Osteoblast (primary cell): ENCODE measurements around the gene SERTM2. TPM values are rescaled to one million over a fixed set of nuclear protein-coding genes. Genes with fewer than 3 reads are reported as not detected.

Experiments used
- DNase-seq: peaks from one replicate; pipeline ENCODE4 v3.0.0; 2011; ENCODE audit warnings: low spot score, mixed read lengths; ENCODE audit not compliant: insufficient read length; ENCODE audit errors: missing footprints
- H2AFZ ChIP-seq: 2 replicates; pipeline ENCODE4 v1.6.0; 2011; ENCODE audit warnings: mild to moderate bottlenecking, low read length
- H3K27ac ChIP-seq: 2 replicates; pipeline ENCODE4 v1.5.1; 2011; ENCODE audit warnings: mild to moderate bottlenecking, low read depth, low read length, moderate library complexity
- H3K27me3 ChIP-seq: 2 replicates; pipeline ENCODE4 v1.6.0; 2012; ENCODE audit warnings: mild to moderate bottlenecking, control low read depth, inconsistent platforms, low read length, moderate library complexity; ENCODE audit not compliant: insufficient read depth
- H3K36me3 ChIP-seq: 2 replicates; pipeline ENCODE4 v1.5.1; 2011; ENCODE audit warnings: mild to moderate bottlenecking, low read length, control low read depth, moderate library complexity; ENCODE audit not compliant: insufficient read depth
- H3K4me1 ChIP-seq: 2 replicates; pipeline ENCODE4 v1.5.1; 2011; ENCODE audit warnings: mild to moderate bottlenecking, low read length, control low read depth, moderate library complexity; ENCODE audit not compliant: insufficient read depth
- H3K4me2 ChIP-seq: 2 replicates; pipeline ENCODE4 v1.6.0; 2011; ENCODE audit warnings: mild to moderate bottlenecking, low read length; ENCODE audit not compliant: insufficient read depth
- H3K4me3 ChIP-seq: fragments of 200-600 bp; sonication (generic); 3 replicates; pipeline ENCODE4 v1.5.1; 2012; ENCODE audit warnings: mild to moderate bottlenecking, low read length, inconsistent platforms; ENCODE audit not compliant: insufficient read depth
- H3K79me2 ChIP-seq: 2 replicates; pipeline ENCODE4 v1.6.0; 2012; ENCODE audit warnings: mild to moderate bottlenecking, low read length, control low read depth, inconsistent platforms; ENCODE audit not compliant: insufficient read depth
- H3K9me3 ChIP-seq: 2 replicates; pipeline ENCODE4 v1.5.1; 2011; ENCODE audit warnings: low read depth, low read length, control low read depth
- H4K20me1 ChIP-seq: 2 replicates; pipeline ENCODE4 v1.6.0; 2012; ENCODE audit warnings: mild to moderate bottlenecking, low read length, control low read depth; ENCODE audit not compliant: insufficient read depth
- CTCF ChIP-seq: IDR thresholded peaks from 2 replicates; pipeline ENCODE4 v1.5.1; 2011; ENCODE audit warnings: mild to moderate bottlenecking, low read depth, low read length, moderate library complexity; ENCODE audit errors: extremely low read depth
- total RNA-seq: library from RNA; depleted of rRNA; stranded (reverse); fragments of >200 nt; gene quantifications from 2 replicates; pipeline ENCODE4 v1.2.3, GENCODE V29; 2012

SERTM2 gene
- total RNA-seq, 1 donor: not detected

DNA sequence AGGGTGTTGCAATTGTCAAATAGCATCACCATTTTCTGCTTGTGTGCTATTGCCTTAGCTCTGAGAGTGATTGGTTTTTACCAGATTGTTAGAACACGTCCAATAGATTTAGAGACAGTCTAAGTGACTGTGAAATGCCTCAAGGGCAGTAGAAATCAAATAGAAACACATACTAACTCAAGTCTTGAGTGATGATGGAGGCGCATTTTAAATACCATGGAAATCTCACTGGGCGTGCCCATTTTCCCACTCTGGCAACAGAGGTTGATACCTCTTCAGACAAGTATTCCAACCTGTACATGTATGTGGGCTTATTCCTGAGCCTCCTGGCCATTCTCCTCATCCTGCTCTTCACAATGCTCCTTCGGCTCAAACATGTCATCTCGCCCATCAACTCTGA is 7.2 kb downstream of the SERTM2 start:
- H3K27me3 ChIP-seq: peaks cover 14% of the 10 kb centered on the region
- no peak for TF ChIP-seq CTCF
- no peaks in the 10 kb centered on the region for H3K4me1 ChIP-seq
- H4K20me1 ChIP-seq: no peaks in the 10 kb centered on the region
- no peaks in the 10 kb centered on the region for H3K36me3 ChIP-seq
- no peak overlapping the region for H3K4me3 ChIP-seq
- no peak for DNase-seq
- no peak overlapping the region for H3K4me2 ChIP-seq
- H3K27ac ChIP-seq: no peak overlapping the region
- H2AFZ ChIP-seq: no peak overlapping the region
- H3K79me2 ChIP-seq: no peaks in the 10 kb centered on the region
- no peaks in the 10 kb centered on the region for H3K9me3 ChIP-seq

- no peak for TF ChIP-seq CTCF
- Histone ChIP-seq H4K20me1 (no peaks in the 10 kb centered on the region), H3K4me2 (no peak overlapping the region), H3K27me3 (peaks cover 14% of the 10 kb centered on the region), H3K4me3 (no peak overlapping the region), H3K4me1 (no peaks in the 10 kb centered on the region), H3K79me2 (no peaks in the 10 kb centered on the region), H2AFZ (no peak overlapping the region), H3K27ac (no peak overlapping the region), H3K9me3 (no peaks in the 10 kb centered on the region), H3K36me3 (no peaks in the 10 kb centered on the region)
- DNase-seq: no peak
These were observed 7.8 kb downstream of the SERTM2 start for GRCh38 chrX:111519215-111519614.

DNA sequence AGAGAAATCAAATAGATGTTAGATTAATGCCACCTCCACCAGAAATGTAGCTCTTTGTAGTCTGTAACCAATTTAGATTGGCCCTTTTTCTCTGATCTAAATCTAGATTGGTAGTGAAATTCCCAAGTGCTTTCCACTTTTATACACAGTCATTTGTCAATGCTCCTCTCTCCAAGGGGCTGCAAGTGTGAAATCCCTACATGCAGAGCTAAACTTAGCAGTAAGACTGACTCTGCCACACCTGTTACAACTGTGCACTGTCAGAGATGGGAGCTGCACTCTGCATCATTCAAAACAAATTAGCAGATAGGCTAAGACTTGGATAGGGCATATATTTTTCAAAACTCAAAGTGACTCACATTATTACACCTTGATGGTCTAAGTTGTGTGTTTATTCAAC is 9.1 kb downstream of the SERTM2 start:
- Histone ChIP-seq H3K4me1 (no peaks in the 10 kb centered on the region), H3K27me3 (peaks cover 14% of the 10 kb centered on the region)

DNA sequence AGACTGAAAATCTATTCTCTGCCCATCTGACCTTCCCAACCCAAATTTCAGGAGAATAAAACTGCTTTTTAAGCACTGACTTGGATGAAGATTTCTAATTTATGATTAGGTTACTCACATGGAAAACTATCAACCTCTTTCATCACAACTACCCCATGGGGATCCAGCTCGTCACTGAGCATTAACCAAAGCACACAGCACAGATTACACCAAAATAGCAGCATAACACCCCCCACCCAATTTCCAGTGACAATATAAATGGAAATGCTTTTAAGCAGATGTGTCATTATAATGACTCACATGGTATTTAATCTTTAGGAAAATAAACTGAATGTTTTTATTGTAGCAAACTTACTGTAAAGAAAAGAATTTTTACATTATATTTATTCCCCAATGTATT is 9.7 kb downstream of the SERTM2 start:
- no peak for DNase-seq
- peaks cover 14% of the 10 kb centered on the region for H3K27me3 ChIP-seq
- no peaks in the 10 kb centered on the region for H3K79me2 ChIP-seq
- TF ChIP-seq CTCF: no peak
- H3K9me3 ChIP-seq: no peaks in the 10 kb centered on the region
- H3K4me1 ChIP-seq: no peaks in the 10 kb centered on the region
- H4K20me1 ChIP-seq: no peaks in the 10 kb centered on the region
- no peak overlapping the region for H3K4me2 ChIP-seq
- no peak overlapping the region for H3K27ac ChIP-seq
- H2AFZ ChIP-seq: no peak overlapping the region
- H3K36me3 ChIP-seq: no peaks in the 10 kb centered on the region
- no peak overlapping the region for H3K4me3 ChIP-seq

More for the DNA sequence above, 9.1 kb downstream of the SERTM2 start:
- DNase-seq: no peak
- H3K4me3 ChIP-seq: no peak overlapping the region
- no peaks in the 10 kb centered on the region for H3K79me2 ChIP-seq
- no peak overlapping the region for H2AFZ ChIP-seq
- no peaks in the 10 kb centered on the region for H4K20me1 ChIP-seq
- TF ChIP-seq CTCF: no peak
- H3K36me3 ChIP-seq: no peaks in the 10 kb centered on the region
- no peaks in the 10 kb centered on the region for H3K9me3 ChIP-seq
- no peak overlapping the region for H3K4me2 ChIP-seq
- H3K27ac ChIP-seq: no peak overlapping the region
